Adrenal gland (tissue), 5 donors: ENCODE results near the gene NRXN2.

Experiments used
- CTCF ChIP-seq, 6 experiments: fragments of 450-650 bp in 4 of 6; fragments of 200-600 bp in 2 of 6; sonication (generic) in 1 of 6; IDR thresholded peaks; 1 replicate in 5 of 6; 2 replicates in 1 of 6; pipeline versions ENCODE4 v1.5.1 to v1.8.0; 2016 to 2021; ENCODE audit warnings: antibody characterized with exemption in 6 of 6, mild to moderate bottlenecking in 2 of 6, moderate library complexity in 1 of 6
- POLR2A ChIP-seq, 2 donors: fragments of 450-650 bp; IDR thresholded peaks; one replicate each; pipeline ENCODE4 v1.6.1; 2017; ENCODE audit warnings: antibody characterized with exemption in 2 of 2, mild to moderate bottlenecking in 2 of 2, moderate library complexity in 1 of 2
- donor health status: DM: no; HTN: no; CAD: no.

- no peak for TF ChIP-seq CTCF (IDR thresholded peaks at IDR 0.05)
- TF ChIP-seq POLR2A (IDR thresholded peaks at IDR 0.05) = no peak
These were observed 25.1 kb upstream of the NRXN2 start for GRCh38 chr11:64747961-64748665.
